GM12801 (cell line): ENCODE results near the gene ASTL.

ENCODE experiments used
- TF ChIP-seq, protein P1 (sequence below): IDR thresholded peaks from one replicate; pipeline ENCODE4 v1.5.1; 2011; ENCODE audit warnings: control low read depth; ENCODE audit not compliant: insufficient read length; ENCODE audit errors: extremely low read depth

ASTL gene

DNA sequence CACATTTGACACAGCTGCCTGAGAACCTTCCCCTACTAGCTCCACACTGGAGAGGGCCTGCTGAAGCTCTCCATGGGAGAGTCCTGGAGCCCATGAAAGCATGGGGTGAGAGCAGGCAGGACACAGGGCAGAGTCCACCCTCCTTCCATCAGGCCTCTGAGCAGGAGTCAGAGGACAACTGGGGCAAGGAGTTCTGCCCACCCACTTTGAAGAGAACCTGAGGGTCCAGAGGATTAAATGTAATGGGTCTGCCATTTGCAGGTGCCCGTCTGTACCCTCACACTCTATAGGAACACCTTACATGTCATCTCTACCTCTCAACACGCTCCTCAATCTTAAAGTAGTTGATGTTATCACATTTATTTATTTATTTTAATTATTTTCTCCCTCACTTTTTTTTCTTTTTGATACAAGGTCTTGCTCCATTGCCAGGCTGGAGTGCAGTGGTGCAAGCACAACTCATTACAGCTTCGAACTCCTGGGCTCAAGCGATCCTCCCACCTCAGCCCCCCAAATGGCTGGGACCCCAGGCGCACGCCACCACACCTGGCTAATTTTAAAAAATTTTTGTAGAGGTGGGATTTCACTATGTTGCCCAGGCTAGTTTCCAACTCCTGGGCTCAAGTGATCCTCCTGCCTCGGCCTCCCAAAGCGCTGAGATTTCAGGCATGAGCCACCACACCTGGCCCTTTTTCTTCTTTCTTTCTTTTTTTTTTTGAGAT is 32.1 kb downstream of the ASTL start:
- TF ChIP-seq, protein P1, sequence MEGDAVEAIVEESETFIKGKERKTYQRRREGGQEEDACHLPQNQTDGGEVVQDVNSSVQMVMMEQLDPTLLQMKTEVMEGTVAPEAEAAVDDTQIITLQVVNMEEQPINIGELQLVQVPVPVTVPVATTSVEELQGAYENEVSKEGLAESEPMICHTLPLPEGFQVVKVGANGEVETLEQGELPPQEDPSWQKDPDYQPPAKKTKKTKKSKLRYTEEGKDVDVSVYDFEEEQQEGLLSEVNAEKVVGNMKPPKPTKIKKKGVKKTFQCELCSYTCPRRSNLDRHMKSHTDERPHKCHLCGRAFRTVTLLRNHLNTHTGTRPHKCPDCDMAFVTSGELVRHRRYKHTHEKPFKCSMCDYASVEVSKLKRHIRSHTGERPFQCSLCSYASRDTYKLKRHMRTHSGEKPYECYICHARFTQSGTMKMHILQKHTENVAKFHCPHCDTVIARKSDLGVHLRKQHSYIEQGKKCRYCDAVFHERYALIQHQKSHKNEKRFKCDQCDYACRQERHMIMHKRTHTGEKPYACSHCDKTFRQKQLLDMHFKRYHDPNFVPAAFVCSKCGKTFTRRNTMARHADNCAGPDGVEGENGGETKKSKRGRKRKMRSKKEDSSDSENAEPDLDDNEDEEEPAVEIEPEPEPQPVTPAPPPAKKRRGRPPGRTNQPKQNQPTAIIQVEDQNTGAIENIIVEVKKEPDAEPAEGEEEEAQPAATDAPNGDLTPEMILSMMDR = no peak

DNA sequence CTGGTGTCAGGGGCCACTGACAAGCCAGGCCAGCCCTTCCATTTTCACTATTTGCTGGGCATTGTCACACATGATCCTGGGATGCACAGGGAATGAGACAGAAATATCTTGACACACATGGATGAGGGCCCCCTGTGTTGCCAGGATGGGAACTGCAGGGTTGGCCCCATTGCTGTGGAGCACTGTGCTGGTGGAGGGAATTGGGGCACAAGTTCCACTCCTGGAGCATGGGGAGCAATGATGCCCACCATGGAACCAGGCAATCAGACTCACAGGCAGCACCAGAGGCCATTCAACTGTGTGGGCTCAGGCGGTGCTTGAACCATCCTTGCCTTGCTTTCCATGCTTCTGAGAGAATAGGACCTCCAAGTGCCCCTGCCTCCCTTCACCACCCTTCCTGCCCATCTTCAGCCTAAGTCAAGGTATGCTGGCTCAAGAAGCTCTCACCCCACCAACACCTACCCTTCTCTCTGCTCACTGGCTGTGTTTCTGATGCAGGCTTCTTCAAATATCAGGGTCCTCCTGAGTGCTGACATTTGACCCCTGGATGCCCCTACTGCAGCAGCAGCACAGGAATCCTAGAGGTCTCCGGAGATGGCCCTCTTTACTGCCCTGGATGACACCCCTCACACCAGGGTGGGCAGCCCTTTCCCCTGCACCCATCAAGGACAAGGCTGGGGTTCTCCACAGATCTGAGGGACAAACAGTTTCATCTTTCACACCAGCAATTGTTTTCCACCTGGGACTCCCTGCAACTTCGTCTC is 33.0 kb downstream of the ASTL start:
- TF ChIP-seq, protein P1 = no peak

DNA sequence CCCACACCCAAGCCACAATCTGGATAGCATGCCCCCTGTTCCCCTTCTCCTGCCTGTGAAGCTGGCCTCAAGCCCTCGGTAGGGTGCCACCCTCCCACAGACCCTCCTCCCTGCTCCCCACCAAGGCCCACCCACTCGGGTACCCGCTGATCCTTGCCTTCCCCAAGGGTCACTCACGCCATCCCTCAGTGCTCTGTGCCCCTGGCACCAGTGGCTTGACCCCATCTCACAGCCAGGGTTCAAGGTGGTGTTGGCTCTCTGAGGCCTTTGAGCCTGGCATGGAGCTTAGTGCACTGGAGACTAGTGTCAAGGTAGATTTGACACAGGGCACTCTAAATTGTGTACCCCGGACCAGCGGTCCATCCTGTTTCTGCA is 33.8 kb downstream of the ASTL start:
- TF ChIP-seq, protein P1 = no peak

GRCh38 chr2:96103761-96104486 is 34.4 kb downstream of the ASTL start:
- TF ChIP-seq, protein P1 = no peak

DNA sequence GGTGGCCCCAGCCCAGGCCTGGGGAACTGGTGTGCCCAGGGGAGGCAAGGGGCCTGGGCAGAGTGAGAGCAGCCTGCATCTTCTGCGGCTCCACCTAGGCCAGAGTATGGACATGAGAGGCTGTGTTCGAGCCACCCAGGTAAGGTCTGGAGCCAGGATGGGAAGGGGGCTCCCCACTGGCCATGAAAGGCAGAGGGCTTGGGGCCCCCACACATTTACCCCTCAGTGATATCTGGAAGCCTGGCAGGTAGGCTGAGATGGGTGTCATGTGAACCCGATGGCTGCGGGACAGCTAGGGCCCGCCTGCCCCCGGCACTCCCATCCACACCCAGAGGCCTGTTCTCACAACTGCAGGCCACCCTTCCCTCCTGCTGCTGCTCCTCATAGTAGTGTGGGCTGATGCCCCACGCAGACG is 35.1 kb downstream of the ASTL start:
- TF ChIP-seq, protein P1 = no peak

- TF ChIP-seq, protein P1 = no peak
Measured at GRCh38 chr2:96102596-96103186, 35.6 kb downstream of the ASTL start.

- TF ChIP-seq, protein P1 = no peak
Measured at GRCh38 chr2:96100893-96101304, 37.4 kb downstream of the ASTL start.
